ENCODE results near the gene FAM222A.

DNA sequence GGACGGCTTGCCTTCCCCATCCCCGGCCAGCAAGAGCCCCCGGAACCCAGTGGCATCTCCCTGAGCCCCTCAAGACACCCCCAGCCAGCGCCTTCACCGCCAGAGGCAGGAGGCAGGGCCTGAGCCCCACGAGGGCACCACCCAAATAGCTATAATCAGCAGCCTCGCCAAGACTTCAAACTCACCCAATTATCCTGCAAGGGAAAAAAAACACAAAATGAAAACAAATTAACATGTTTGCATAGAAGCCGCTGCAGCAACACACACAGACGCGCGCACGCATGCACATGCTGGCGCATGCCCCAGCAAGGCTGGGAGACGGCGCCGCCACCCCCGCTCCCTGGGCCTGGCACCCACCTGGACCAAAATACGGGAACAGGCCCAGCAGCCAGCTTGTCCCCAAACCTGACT lies 15.8 kb downstream of the FAM222A start:
- TF ChIP-seq FOXS1 (CRISPR knock-in tag; IDR thresholded peaks at IDR 0.05) (no peak), HDAC2 (IDR thresholded peaks at IDR 0.05) (no peak), MAZ (IDR thresholded peaks at IDR 0.05; ENCODE audit: borderline replicate concordance, low read depth, low read length) (no peak), EP300 (IDR thresholded peaks at IDR 0.05) (no peak), E2F6 (IDR thresholded peaks at IDR 0.05; ENCODE audit: borderline replicate concordance, low read depth) (no peak), RNF2 (IDR thresholded peaks at IDR 0.05; ENCODE audit: borderline replicate concordance, low read depth) (no peak), RFX5 (IDR thresholded peaks at IDR 0.05) (no peak), ESRRA (IDR thresholded peaks at IDR 0.05; ENCODE audit: borderline replicate concordance, low read length) (no peak), TP53 (CRISPR knock-in tag; IDR thresholded peaks at IDR 0.05) (no peak), BHLHE40 (IDR thresholded peaks at IDR 0.05; ENCODE audit: low read depth, low read length) (no peak)
- TF ChIP-seq, protein P1, sequence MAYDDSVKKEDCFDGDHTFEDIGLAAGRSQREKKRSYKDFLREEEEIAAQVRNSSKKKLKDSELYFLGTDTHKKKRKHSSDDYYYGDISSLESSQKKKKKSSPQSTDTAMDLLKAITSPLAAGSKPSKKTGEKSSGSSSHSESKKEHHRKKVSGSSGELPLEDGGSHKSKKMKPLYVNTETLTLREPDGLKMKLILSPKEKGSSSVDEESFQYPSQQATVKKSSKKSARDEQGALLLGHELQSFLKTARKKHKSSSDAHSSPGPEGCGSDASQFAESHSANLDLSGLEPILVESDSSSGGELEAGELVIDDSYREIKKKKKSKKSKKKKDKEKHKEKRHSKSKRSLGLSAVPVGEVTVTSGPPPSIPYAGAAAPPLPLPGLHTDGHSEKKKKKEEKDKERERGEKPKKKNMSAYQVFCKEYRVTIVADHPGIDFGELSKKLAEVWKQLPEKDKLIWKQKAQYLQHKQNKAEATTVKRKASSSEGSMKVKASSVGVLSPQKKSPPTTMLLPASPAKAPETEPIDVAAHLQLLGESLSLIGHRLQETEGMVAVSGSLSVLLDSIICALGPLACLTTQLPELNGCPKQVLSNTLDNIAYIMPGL (CRISPR knock-in tag; IDR thresholded peaks at IDR 0.05; ENCODE audit: borderline replicate concordance) = no peak
- TF ChIP-seq, protein P2, sequence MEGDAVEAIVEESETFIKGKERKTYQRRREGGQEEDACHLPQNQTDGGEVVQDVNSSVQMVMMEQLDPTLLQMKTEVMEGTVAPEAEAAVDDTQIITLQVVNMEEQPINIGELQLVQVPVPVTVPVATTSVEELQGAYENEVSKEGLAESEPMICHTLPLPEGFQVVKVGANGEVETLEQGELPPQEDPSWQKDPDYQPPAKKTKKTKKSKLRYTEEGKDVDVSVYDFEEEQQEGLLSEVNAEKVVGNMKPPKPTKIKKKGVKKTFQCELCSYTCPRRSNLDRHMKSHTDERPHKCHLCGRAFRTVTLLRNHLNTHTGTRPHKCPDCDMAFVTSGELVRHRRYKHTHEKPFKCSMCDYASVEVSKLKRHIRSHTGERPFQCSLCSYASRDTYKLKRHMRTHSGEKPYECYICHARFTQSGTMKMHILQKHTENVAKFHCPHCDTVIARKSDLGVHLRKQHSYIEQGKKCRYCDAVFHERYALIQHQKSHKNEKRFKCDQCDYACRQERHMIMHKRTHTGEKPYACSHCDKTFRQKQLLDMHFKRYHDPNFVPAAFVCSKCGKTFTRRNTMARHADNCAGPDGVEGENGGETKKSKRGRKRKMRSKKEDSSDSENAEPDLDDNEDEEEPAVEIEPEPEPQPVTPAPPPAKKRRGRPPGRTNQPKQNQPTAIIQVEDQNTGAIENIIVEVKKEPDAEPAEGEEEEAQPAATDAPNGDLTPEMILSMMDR (IDR thresholded peaks at IDR 0.05) = no peak
- TF ChIP-seq, protein P3, sequence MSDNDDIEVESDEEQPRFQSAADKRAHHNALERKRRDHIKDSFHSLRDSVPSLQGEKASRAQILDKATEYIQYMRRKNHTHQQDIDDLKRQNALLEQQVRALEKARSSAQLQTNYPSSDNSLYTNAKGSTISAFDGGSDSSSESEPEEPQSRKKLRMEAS (IDR thresholded peaks at IDR 0.05) = no peak

Data from A549 (cell line).